ENCODE data around the gene CCT5. TPM values are rescaled to one million over a fixed set of nuclear protein-coding genes. Genes with fewer than 3 reads are reported as not detected.

CCT5 gene
- total and polyA plus RNA-seq, 2 donors (not counting 1 experiment from before 2014, with no cell fraction given): 74.3 to 77.7 TPM

Small RNA genes within 50 kb of the gene (small RNA-seq; reads per million reads assigned to genes)
- not detected for gene RF00019 (ENCODE audit: insufficient read length, low read depth, low replicate concordance)

Other genes starting within 250 kb of the CCT5 start
- 17.6 and 19.3 TPM in 2 replicates for gene ATPSCKMT, start 392 bp upstream of the CCT5 start, total RNA-seq
- gene ATPSCKMT, start 392 bp upstream of the CCT5 start, polyA plus RNA-seq: 6.5 and 8.5 TPM in 2 replicates
- gene CMBL, start 57.6 kb downstream of the CCT5 start, total RNA-seq: not detected in 2 replicates
- gene CMBL, start 57.6 kb downstream of the CCT5 start, polyA plus RNA-seq: not detected in 2 replicates
- gene MARCHF6, start 103.4 kb downstream of the CCT5 start, total RNA-seq: 199 and 201 TPM in 2 replicates
- 69.0 and 137 TPM in 2 replicates for gene MARCHF6, start 103.4 kb downstream of the CCT5 start, polyA plus RNA-seq
- gene ROPN1L, start 191.6 kb downstream of the CCT5 start, total RNA-seq: 0.34 and 0.91 TPM in 2 replicates
- not detected in 2 replicates for gene ROPN1L, start 191.6 kb downstream of the CCT5 start, polyA plus RNA-seq